Stimulated activated CD8-positive, alpha-beta memory T cell treated with anti-CD3 and anti-CD28 coated beads, Interleukin-4, amount 100 ng/mL, for 4 hours (primary cell): Measurements from ENCODE around the gene FUOM.

ENCODE experiments used
- DNase-seq, 2 donors: peaks; one replicate each; pipeline ENCODE4 v3.0.0-alpha.2; 2020; ENCODE audit warnings: low read depth in 2 of 2, low spot score in 1 of 2

FUOM gene

GRCh38 chr10:133357285-133358161 lies at the start of gene FUOM:
TSS of gene FUOM (minus strand) at chr10:133358019. CDS start at chr10:133358007, 12 bp downstream.
- DNase-seq: peak; percentile 34 to 42

- DNase-seq: no peak
These were observed 48.2 kb upstream of the FUOM start for GRCh38 chr10:133405844-133406527.

- no peak for DNase-seq
These were observed 47.5 kb upstream of the FUOM start for GRCh38 chr10:133405272-133405671.

- no peak for DNase-seq
These were observed 46.0 kb upstream of the FUOM start for GRCh38 chr10:133403784-133404183.

- no peak for DNase-seq
These were observed 45.5 kb upstream of the FUOM start for GRCh38 chr10:133403359-133403758.

GRCh38 chr10:133401981-133402725 lies 44.3 kb upstream of the FUOM start:
- no peak for DNase-seq

GRCh38 chr10:133401500-133401899 lies 43.7 kb upstream of the FUOM start:
- no peak for DNase-seq

- DNase-seq: no peak
These were observed 43.0 kb upstream of the FUOM start for GRCh38 chr10:133400624-133401424.

GRCh38 chr10:133399123-133399601 lies 41.3 kb upstream of the FUOM start:
- DNase-seq: no peak

- no peak for DNase-seq
These were observed 40.1 kb upstream of the FUOM start for GRCh38 chr10:133397938-133398337.

- DNase-seq: no peak
These were observed 38.3 kb upstream of the FUOM start for GRCh38 chr10:133396035-133396624.

- DNase-seq: no peak
These were observed 37.0 kb upstream of the FUOM start for GRCh38 chr10:133394801-133395221.

GRCh38 chr10:133394064-133394663 lies 36.3 kb upstream of the FUOM start, which contains the start of gene MTG1:
TSS of gene MTG1 (plus strand) at chr10:133394157. CDS start at chr10:133394221, 64 bp downstream.
- peak in 1 of 2 donors; percentile 82 for DNase-seq

GRCh38 chr10:133393401-133394063 lies 35.7 kb upstream of the FUOM start:
- DNase-seq: peak in 1 of 2 donors; percentile 85

- DNase-seq: no peak
These were observed 34.1 kb upstream of the FUOM start for GRCh38 chr10:133391761-133392518.

GRCh38 chr10:133391249-133391635 lies 33.4 kb upstream of the FUOM start:
- no peak for DNase-seq

- DNase-seq: no peak
These were observed 32.9 kb upstream of the FUOM start for GRCh38 chr10:133390597-133391248.
